KMS-11 (cell line): ENCODE measurements around the gene LSM4.

Source experiments
- H2AFZ ChIP-seq: fragments of 200-600 bp; sonication (generic); 2 replicates; pipeline ENCODE4 v1.6.1; 2016; ENCODE audit warnings: antibody characterized with exemption, mixed run types, low read depth
- H3K27ac ChIP-seq: fragments of 200-600 bp; sonication (generic); 2 replicates; pipeline ENCODE4 v1.6.1; 2016; ENCODE audit warnings: mild to moderate bottlenecking, mixed run types
- H3K27me3 ChIP-seq: fragments of 200-600 bp; sonication (generic); 2 replicates; pipeline ENCODE4 v1.6.1; 2017; ENCODE audit warnings: mild to moderate bottlenecking, low read depth, mixed run types, moderate library complexity; ENCODE audit not compliant: insufficient read depth
- H3K36me3 ChIP-seq: fragments of 200-600 bp; sonication (generic); 2 replicates; pipeline ENCODE4 v1.6.1; 2017; ENCODE audit warnings: mild to moderate bottlenecking, mixed run types; ENCODE audit not compliant: insufficient read depth
- H3K4me1 ChIP-seq: fragments of 200-600 bp; sonication (generic); 2 replicates; pipeline ENCODE4 v1.6.1; 2016; ENCODE audit warnings: mild to moderate bottlenecking, low read depth, mixed run types; ENCODE audit not compliant: poor library complexity, severe bottlenecking
- H3K4me2 ChIP-seq: fragments of 200-600 bp; sonication (generic); 2 replicates; pipeline ENCODE4 v1.7.0; 2016; ENCODE audit warnings: mild to moderate bottlenecking, mixed run types
- H3K4me3 ChIP-seq: fragments of 200-600 bp; sonication (generic); IDR thresholded peaks from 2 replicates; pipeline ENCODE4 v1.6.1; 2017; ENCODE audit warnings: low read depth, low read length, mixed read lengths; ENCODE audit not compliant: insufficient read depth
- H3K79me2 ChIP-seq: fragments of 200-600 bp; sonication (generic); 2 replicates; pipeline ENCODE4 v1.6.1; 2016; ENCODE audit warnings: low read depth, mixed run types; ENCODE audit not compliant: insufficient read depth
- H3K9ac ChIP-seq: fragments of 200-600 bp; sonication (generic); 2 replicates; pipeline ENCODE4 v1.6.1; 2016; ENCODE audit warnings: mild to moderate bottlenecking, mixed run types
- H4K20me1 ChIP-seq: fragments of 200-600 bp; sonication (generic); 2 replicates; pipeline ENCODE4 v1.6.1; 2016; ENCODE audit warnings: mild to moderate bottlenecking, mixed run types; ENCODE audit not compliant: insufficient read depth
- CTCF ChIP-seq: fragments of 200-600 bp; sonication (generic); conservative IDR thresholded peaks from 2 replicates; pipeline ENCODE4 v1.6.1; 2017; ENCODE audit warnings: low read depth, mild to moderate bottlenecking, antibody characterized with exemption, low read length, moderate library complexity, mixed read lengths

The LSM4 gene

GRCh38 chr19:18279516-18280246 is 43.2 kb downstream of the LSM4 start:
- H3K79me2 ChIP-seq = peaks cover 20% of the 10 kb centered on the region
- H3K4me3 ChIP-seq = no peak overlapping the region
- H2AFZ ChIP-seq = no peak overlapping the region
- peak overlapping the region; percentile 98 for H3K9ac ChIP-seq
- H3K4me1 ChIP-seq = peaks cover 23% of the 10 kb centered on the region
- peak overlapping the region; percentile 97 for H3K27ac ChIP-seq
- peak; percentile 95 for TF ChIP-seq CTCF
- H3K36me3 ChIP-seq = no peaks in the 10 kb centered on the region
- peak overlapping the region; percentile 70 for H3K4me2 ChIP-seq
- H4K20me1 ChIP-seq = peaks cover 6% of the 10 kb centered on the region; the same call in 1 of the 2 replicates
- no peaks in the 10 kb centered on the region for H3K27me3 ChIP-seq

- TF ChIP-seq CTCF = no peak
- Histone ChIP-seq H4K20me1 (peaks cover 6% of the 10 kb centered on the region; the same call in 1 of the 2 replicates), H3K4me3 (no peak overlapping the region), H3K27ac (peak overlapping the region; percentile 97; the same call in 1 of the 2 replicates), H3K9ac (peak overlapping the region; percentile 98; the same call in 1 of the 2 replicates), H3K36me3 (no peaks in the 10 kb centered on the region), H3K27me3 (no peaks in the 10 kb centered on the region), H3K4me2 (peak overlapping the region; percentile 70), H3K4me1 (peaks cover 23% of the 10 kb centered on the region), H2AFZ (no peak overlapping the region), H3K79me2 (peaks cover 20% of the 10 kb centered on the region)
These were observed 43.7 kb downstream of the LSM4 start for GRCh38 chr19:18279266-18279515.

- Histone ChIP-seq H3K4me1 (peaks cover 23% of the 10 kb centered on the region), H3K9ac (peak overlapping the region; percentile 98; the same call in 1 of the 2 replicates), H3K79me2 (peaks cover 20% of the 10 kb centered on the region), H3K4me2 (peak overlapping the region; percentile 70), H3K4me3 (no peak overlapping the region), H3K27ac (peak overlapping the region; percentile 97; the same call in 1 of the 2 replicates), H3K27me3 (no peaks in the 10 kb centered on the region), H4K20me1 (peaks cover 6% of the 10 kb centered on the region; the same call in 1 of the 2 replicates), H3K36me3 (no peaks in the 10 kb centered on the region), H2AFZ (no peak overlapping the region)
- no peak; the same call in 1 of the 2 replicates for TF ChIP-seq CTCF
These were observed 44.2 kb downstream of the LSM4 start for GRCh38 chr19:18278521-18279265.

GRCh38 chr19:18274781-18275356 is 48.0 kb downstream of the LSM4 start:
- Histone ChIP-seq H4K20me1 (peaks cover 6% of the 10 kb centered on the region; the same call in 1 of the 2 replicates), H3K79me2 (peaks cover 18% of the 10 kb centered on the region), H3K27me3 (no peaks in the 10 kb centered on the region), H3K4me3 (no peak overlapping the region), H3K4me2 (no peak overlapping the region), H3K4me1 (peaks cover 10% of the 10 kb centered on the region), H3K27ac (no peak overlapping the region), H2AFZ (no peak overlapping the region), H3K36me3 (no peaks in the 10 kb centered on the region), H3K9ac (no peak overlapping the region)
- no peak for TF ChIP-seq CTCF
